Calu3 (cell line): ENCODE results near the gene TROAP. TPM values are rescaled to one million over a fixed set of nuclear protein-coding genes. Genes with fewer than 3 reads are reported as not detected.

Experiments used
- BruUV-seq: library from RNA; stranded (reverse); fragments of 400-500 nt; replicated peaks from 2 replicates; lab custom pipeline; 2021; lab: Mats Ljungman, UMichigan
- CTCF ChIA-PET: fragments of 300-600 bp; sonication (Branson Sonifier 250); formaldehyde crosslinking; loops from one replicate; lab custom pipeline; 2022; ENCODE audit warnings: antibody characterized with exemption; lab: Charles Lee
- DNase-seq: peaks from one replicate; pipeline ENCODE4 v3.0.0; 2022
- H3K27ac Mint-ChIP-seq: one replicate; pipeline ENCODE4 v1.8.0; 2022; ENCODE audit warnings: mixed read lengths; ENCODE audit not compliant: unreplicated experiment
- H3K27me3 Mint-ChIP-seq: one replicate; pipeline ENCODE4 v1.8.0; 2022; ENCODE audit warnings: mixed read lengths; ENCODE audit not compliant: unreplicated experiment
- H3K36me3 Mint-ChIP-seq: one replicate; pipeline ENCODE4 v1.8.0; 2022; ENCODE audit warnings: mild to moderate bottlenecking, moderate library complexity, mixed read lengths; ENCODE audit not compliant: insufficient read depth, unreplicated experiment
- H3K4me1 Mint-ChIP-seq: one replicate; pipeline ENCODE4 v1.8.0; 2022; ENCODE audit warnings: mild to moderate bottlenecking, low read depth, mixed read lengths; ENCODE audit not compliant: unreplicated experiment
- H3K4me3 Mint-ChIP-seq: one replicate; pipeline ENCODE4 v1.8.0; 2022; ENCODE audit warnings: mild to moderate bottlenecking, low read depth, moderate library complexity, mixed read lengths; ENCODE audit not compliant: unreplicated experiment
- H3K9me3 Mint-ChIP-seq: one replicate; pipeline ENCODE4 v1.8.0; 2022; ENCODE audit warnings: low read depth, mixed read lengths; ENCODE audit not compliant: unreplicated experiment
- CTCF ChIP-seq: fragments of 200-600 bp; IDR thresholded peaks from one replicate; pipeline ENCODE4 v1.8.0; 2022; ENCODE audit warnings: antibody characterized with exemption; ENCODE audit not compliant: unreplicated experiment
- intact Hi-C: fragments of 100-400 bp; cut with micrococcal nuclease; formaldehyde crosslinking; loops from one replicate; pipeline ENCODE4 v1.10.0; 2022; ENCODE audit not compliant: unreplicated experiment
- total RNA-seq: library from RNA; stranded (reverse); gene quantifications from 2 replicates; pipeline ENCODE4 v1.2.3, GENCODE V29; 2022

TROAP gene
- total RNA-seq, 1 experiment from 2014 or later = 49.8 TPM

DNA sequence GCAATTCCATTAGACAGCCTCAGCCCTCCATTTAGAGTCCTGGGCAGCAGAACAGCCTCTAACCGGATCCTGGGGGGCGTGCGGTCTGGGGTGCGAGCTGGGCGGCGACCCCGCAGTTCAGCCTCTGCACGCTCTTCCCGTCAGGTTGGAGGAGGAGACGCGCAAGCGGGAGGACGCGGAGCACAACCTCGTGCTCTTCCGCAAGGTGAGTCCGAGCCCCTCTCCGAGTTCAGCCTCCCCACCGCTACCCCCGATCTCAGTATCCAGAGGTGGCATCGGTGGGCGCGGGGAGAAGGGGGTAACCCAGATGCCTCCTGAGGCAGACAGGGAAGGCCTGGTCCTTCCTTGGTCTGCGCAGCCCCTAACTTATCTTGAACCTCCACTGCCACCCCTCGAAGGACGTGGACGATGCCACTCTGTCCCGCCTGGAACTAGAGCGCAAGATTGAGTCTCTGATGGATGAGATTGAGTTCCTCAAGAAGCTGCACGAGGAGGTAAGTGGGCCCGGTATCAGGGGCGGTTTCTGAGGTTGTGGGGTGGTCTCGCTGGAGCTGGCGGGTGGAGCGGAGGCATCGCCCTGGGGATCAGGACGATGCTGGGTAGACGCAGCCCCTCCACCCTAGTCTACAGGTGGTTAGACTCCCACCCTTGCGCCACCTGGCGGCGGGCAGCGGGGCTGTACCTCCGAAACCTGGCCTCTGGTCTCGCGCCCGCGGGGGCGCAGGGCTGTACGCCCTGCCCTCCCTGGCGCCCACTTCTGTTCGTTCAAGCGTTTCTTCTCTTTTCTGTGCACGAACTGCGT, 26.8 kb upstream of the TROAP start:
- TF ChIP-seq CTCF = peak; percentile 83
- Mint-ChIP-seq H3K27me3 (peaks cover 24% of the 10 kb centered on the region), H3K4me3 (peak overlapping the region; percentile 60), H3K27ac (no peak overlapping the region), H3K4me1 (peaks cover 23% of the 10 kb centered on the region), H3K36me3 (peaks cover 11% of the 10 kb centered on the region), H3K9me3 (no peaks in the 10 kb centered on the region)
- no TSS peak for BruUV-seq
- intact Hi-C loops = no loop called here
- CTCF ChIA-PET = interaction anchor here (1.2 to 1.6 kb wide), 5 partner anchors 27 to 219 kb away, joined by 3 to 12 read pairs (median 7); partner anchors contain the start of gene TROAP
- DNase-seq = peak; percentile 74

DNA sequence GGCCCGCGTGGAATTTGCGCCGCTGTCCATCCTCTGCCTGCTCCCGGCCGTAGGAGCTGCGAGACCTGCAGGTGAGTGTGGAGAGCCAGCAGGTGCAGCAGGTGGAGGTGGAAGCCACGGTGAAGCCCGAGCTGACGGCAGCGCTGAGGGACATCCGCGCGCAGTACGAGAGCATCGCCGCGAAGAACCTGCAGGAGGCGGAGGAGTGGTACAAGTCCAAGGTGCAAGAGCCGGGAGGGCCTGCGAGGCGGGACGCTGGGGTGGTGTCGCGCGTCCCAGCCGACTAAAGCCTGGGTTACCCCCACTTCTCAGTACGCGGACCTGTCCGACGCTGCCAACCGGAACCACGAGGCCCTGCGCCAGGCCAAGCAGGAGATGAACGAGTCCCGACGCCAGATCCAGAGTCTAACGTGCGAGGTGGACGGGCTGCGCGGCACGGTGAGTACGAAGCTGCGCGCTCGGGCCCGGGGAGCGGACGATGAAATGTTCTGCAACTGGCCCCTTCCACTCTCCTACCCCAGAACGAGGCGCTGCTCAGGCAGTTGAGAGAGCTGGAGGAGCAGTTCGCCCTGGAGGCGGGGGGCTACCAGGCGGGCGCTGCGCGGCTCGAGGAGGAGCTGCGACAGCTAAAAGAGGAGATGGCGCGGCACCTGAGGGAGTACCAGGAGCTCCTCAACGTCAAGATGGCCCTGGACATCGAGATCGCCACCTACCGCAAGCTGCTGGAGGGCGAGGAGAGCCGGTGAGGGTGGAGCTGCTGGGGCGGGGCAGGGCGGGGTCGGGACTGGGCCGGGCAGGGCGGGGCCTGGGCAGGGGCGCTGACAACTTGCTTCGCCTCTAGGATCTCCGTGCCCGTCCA, 26.0 kb upstream of the TROAP start:
- CTCF ChIA-PET = interaction anchor here (0.6 to 1.8 kb wide), 12 partner anchors 8 to 257 kb away, joined by 3 to 12 read pairs (median 6); partner anchors contain the start of genes C1QL4, DNAJC22 and TROAP
- Mint-ChIP-seq H3K27me3 (peaks cover 16% of the 10 kb centered on the region), H3K27ac (no peak overlapping the region), H3K36me3 (peaks cover 11% of the 10 kb centered on the region), H3K4me3 (peak overlapping the region; percentile 60), H3K4me1 (peaks cover 23% of the 10 kb centered on the region), H3K9me3 (no peaks in the 10 kb centered on the region)
- no TSS peak for BruUV-seq
- TF ChIP-seq CTCF = peak; percentile 13
- peak; percentile 69 for DNase-seq
- intact Hi-C loops = no loop called here

- H3K9me3 Mint-ChIP-seq = no peaks in the 10 kb centered on the region
- H3K27me3 Mint-ChIP-seq = peaks cover 19% of the 10 kb centered on the region
- no peak for TF ChIP-seq CTCF
- H3K27ac Mint-ChIP-seq = no peak overlapping the region
- no TSS peak for BruUV-seq
- H3K4me3 Mint-ChIP-seq = peak overlapping the region; percentile 60
- peaks cover 23% of the 10 kb centered on the region for H3K4me1 Mint-ChIP-seq
- no peak for DNase-seq
- CTCF ChIA-PET = interaction anchor here (0.6 to 1.8 kb wide), 13 partner anchors 8 to 256 kb away, joined by 3 to 12 read pairs (median 5); partner anchors contain the start of genes C1QL4, DNAJC22 and TROAP
- intact Hi-C loops = no loop called here
- H3K36me3 Mint-ChIP-seq = peaks cover 11% of the 10 kb centered on the region
Measured at GRCh38 chr12:49297695-49298060, 25.4 kb upstream of the TROAP start.

DNA sequence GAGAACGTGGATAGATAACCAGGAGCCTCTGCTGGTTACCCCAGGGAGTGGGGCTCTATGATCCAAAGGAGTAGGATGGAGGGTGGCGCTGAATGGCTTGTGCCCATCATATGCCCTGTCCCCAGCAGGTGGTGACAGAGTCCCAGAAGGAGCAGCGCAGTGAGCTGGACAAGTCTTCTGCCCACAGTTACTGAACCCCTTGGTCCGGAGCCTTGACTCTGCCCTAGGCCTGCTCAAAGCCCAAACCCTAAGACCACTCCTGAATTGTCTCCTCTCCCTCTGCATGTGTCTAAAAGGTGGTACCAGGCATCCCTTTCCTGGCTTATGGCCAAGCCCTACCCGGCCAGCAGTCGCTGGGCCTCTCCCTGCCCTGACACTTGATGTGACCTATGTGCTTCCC, 24.9 kb upstream of the TROAP start:
- intact Hi-C loops = no loop called here
- H3K36me3 Mint-ChIP-seq = peaks cover 11% of the 10 kb centered on the region
- H3K27me3 Mint-ChIP-seq = peaks cover 24% of the 10 kb centered on the region
- H3K9me3 Mint-ChIP-seq = no peaks in the 10 kb centered on the region
- BruUV-seq = no TSS peak
- DNase-seq = peak; percentile 52
- TF ChIP-seq CTCF = no peak
- peaks cover 23% of the 10 kb centered on the region for H3K4me1 Mint-ChIP-seq
- H3K27ac Mint-ChIP-seq = no peak overlapping the region
- CTCF ChIA-PET = interaction anchor here (0.6 to 1.8 kb wide), 6 partner anchors 8 to 256 kb away, joined by 3 to 7 read pairs (median 4); partner anchors contain the start of genes KMT2D and TROAP
- H3K4me3 Mint-ChIP-seq = peak overlapping the region; percentile 60
